ENCODE measurements around the gene ITGB1.
A peak's percentile ranks its signal among the peaks of the same experiment; 100 is the strongest.
"Not testable (repeated sequence)": the region's sequence is repeated elsewhere in the genome, so short reads cannot be mapped to it uniquely, and the experiment has no call there.

ITGB1 gene

DNA sequence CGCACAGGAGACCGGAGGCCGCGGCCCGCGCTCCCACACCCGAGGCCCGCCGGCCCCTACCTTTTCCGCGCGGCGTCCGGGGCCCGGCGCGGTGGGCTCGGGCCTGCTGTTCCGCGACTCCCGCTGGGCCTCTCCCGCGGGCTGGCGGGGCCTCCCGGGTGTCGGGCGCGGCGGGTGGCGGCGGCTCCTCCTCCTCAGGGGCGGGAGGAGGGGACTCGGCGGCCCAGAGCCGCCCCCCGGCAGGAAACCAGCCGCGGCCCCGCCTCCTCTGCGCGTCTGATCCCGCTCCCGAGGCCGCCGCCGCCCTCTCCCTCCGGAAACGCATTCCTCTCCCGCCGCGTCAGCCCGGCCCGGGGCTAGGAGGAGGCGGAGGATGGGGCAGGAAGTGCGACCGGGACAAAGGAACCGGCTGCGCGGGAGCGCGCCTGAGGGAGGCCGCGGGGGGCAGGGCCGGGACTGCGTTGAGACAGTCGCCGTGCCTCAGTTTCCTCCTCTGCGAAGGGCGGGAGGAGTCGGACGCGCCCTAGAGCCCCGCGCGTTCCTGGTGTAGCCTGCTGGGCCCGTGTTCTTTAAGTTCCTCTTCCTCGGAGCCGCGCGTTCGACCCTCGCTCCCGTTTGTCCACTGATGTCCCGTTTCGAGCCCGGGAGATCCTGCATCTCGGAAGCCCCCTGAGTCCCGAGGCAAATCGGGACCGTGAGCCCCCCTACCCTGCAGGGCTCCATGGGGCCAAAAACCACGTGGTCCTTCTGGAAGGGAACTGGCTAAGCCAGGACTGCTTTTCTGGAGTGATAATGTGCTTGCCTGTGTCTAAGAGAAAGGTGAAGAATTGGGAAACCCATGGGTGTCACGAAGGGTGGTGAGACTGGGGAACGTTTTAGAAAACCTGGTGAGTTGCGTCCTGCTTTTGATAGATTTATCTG is at the start of gene ITGB1:
ITGB1 (minus strand) TSS at position 146 of the 921 bp plus-strand sequence. CDS start 22,672 bp downstream, outside the sequence.
- DNase-seq (ENCODE audit: low read depth), result peak; percentile 64

DNA sequence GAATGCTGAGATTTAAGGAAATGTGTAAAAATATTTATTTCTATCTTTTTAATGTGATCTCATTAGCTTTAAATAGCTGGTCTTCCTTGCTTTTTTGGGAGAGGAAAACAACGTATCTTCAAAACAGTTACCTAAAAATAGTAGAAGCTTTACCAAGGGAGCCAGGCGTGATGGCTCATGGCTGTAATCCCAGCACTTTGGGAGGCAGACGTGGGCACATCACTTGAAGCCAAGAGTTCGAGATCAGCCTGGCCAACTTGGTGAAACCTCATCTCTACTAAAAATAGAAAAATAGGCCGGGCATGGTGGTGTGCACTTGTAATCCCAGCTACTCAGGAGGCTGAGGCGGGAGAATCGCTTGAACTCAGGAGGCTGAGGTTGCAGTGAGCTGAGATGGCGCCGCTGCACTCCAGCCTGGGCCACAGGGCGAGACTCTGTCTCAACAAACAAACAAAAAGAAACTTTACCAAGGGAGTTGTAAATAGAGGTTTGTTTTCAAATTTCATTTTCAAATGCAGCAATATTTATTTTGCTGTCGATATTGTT is 48.4 kb upstream of the ITGB1 start:
- DNase-seq (ENCODE audit: low read depth), result no peak

DNA sequence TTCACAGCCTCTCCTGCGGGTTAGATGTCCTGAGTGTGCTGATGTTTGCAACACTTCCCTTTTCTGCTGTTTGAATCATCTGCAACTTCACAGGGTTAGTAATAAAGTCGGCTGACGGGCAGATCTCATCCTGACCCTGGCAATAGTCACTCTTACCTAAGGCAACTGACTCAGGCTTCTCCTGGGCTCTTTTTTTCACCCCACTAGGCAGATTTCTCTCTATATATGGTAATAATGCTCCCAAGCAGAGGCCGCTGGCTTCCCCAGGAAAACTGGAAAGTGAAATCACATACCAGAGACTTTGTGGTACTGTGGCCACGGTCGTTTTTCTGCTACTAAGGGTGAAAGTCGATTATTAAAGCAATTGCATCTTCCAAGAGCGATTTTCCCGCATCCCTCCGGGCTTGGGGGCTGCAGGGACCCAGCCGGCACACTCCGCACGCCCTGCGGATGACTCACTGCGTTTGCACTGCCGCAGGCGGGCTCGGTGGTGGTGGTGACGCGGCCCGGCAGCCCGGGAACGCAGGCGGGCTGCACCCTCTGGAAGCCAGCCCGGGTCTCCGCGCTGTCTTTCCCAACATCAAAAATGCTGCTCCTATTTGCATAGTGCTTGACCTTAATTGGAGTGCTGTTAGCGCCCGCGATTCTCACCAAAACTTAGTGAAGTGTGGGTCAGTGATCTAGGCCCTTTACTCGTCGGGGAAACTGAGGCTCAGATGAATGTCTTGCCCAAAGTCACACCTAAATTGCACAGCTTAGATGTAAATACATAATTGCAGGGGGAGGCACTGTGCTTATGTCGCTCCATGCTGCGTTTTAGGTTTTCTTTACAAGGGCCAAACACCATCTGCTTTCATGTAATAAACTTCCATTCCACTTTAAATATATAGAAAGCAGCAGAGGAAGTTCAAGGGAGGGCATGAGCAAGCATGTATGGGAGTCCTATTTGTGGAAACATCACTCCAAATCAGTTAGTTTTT is 47.6 kb upstream of the ITGB1 start:
- no peak for DNase-seq (ENCODE audit: low read depth)

- no peak for DNase-seq (ENCODE audit: low read depth)
Measured at GRCh38 chr10:33001908-33002492, 44.0 kb upstream of the ITGB1 start.

- not testable (repeated sequence) for DNase-seq (ENCODE audit: low read depth)
Measured at GRCh38 chr10:32998060-32998581, 40.1 kb upstream of the ITGB1 start.

- DNase-seq (ENCODE audit: low read depth), result no peak
Measured at GRCh38 chr10:32995751-32996150, 37.7 kb upstream of the ITGB1 start.

GRCh38 chr10:32995066-32995622 is 37.1 kb upstream of the ITGB1 start:
- no peak for DNase-seq (ENCODE audit: low read depth)

- DNase-seq (ENCODE audit: low read depth), result not testable (repeated sequence)
Measured at GRCh38 chr10:32994632-32995031, 36.6 kb upstream of the ITGB1 start.

GRCh38 chr10:32992310-32992709 is 34.3 kb upstream of the ITGB1 start:
- DNase-seq (ENCODE audit: low read depth), result not testable (repeated sequence)

GRCh38 chr10:32990811-32991210 is 32.8 kb upstream of the ITGB1 start:
- DNase-seq (ENCODE audit: low read depth), result no peak

- no peak for DNase-seq (ENCODE audit: low read depth)
Measured at GRCh38 chr10:32988604-32989003, 30.6 kb upstream of the ITGB1 start.

GRCh38 chr10:32987172-32987571 is 29.1 kb upstream of the ITGB1 start:
- DNase-seq (ENCODE audit: low read depth), result no peak

- DNase-seq (ENCODE audit: low read depth), result no peak
Measured at GRCh38 chr10:32985775-32986350, 27.8 kb upstream of the ITGB1 start.

- DNase-seq (ENCODE audit: low read depth), result no peak
Measured at GRCh38 chr10:32985341-32985764, 27.3 kb upstream of the ITGB1 start.

- no peak for DNase-seq (ENCODE audit: low read depth)
Measured at GRCh38 chr10:32984003-32984600, 26.1 kb upstream of the ITGB1 start.

GRCh38 chr10:32982911-32983909 is 25.2 kb upstream of the ITGB1 start:
- no peak for DNase-seq (ENCODE audit: low read depth)

- no peak for DNase-seq (ENCODE audit: low read depth)
Measured at GRCh38 chr10:32982293-32982709, 24.3 kb upstream of the ITGB1 start.

DNA sequence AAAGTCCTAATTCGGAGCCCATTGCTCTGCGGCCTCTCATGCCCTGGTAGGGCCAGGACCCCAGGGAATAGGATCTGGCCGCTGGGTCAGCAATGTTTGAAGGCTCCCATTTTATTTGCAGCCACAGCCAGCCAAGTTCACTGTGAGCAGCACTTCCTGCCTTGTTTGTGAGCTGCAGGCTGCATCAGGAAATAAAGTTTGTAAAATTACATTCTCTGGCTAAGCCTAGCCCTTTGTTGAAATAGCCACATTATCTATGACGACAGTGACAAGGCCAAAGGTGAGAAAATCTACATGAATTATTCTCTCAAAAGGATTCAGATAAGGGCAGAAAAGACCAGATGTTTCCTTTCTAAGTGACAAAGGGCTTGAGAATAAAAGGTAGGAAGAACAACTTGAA is 23.7 kb upstream of the ITGB1 start:
- no peak for DNase-seq (ENCODE audit: low read depth)
